ENCODE data around the gene MACF1. TPM values are rescaled to one million over a fixed set of nuclear protein-coding genes. Genes with fewer than 3 reads are reported as not detected.

Gene MACF1
- total and polyA plus RNA-seq, 4 donors = 23.3 to 216 (median 51.2) TPM

- TF ChIP-seq RXRA (IDR thresholded peaks at IDR 0.05) (peak in 1 of 2 donors; percentile 28), ATF3 (IDR thresholded peaks at IDR 0.05) (no peak), JUND (IDR thresholded peaks at IDR 0.05) (peak in 1 of 2 donors; percentile 42), FOXA1 (IDR thresholded peaks at IDR 0.05) (no peak), EGR1 (IDR thresholded peaks at IDR 0.05; ENCODE audit: low read depth in 2 of 2) (no peak), TAF1 (conservative IDR thresholded peaks at IDR 0.05) (no peak)
- TF ChIP-seq, protein P1, sequence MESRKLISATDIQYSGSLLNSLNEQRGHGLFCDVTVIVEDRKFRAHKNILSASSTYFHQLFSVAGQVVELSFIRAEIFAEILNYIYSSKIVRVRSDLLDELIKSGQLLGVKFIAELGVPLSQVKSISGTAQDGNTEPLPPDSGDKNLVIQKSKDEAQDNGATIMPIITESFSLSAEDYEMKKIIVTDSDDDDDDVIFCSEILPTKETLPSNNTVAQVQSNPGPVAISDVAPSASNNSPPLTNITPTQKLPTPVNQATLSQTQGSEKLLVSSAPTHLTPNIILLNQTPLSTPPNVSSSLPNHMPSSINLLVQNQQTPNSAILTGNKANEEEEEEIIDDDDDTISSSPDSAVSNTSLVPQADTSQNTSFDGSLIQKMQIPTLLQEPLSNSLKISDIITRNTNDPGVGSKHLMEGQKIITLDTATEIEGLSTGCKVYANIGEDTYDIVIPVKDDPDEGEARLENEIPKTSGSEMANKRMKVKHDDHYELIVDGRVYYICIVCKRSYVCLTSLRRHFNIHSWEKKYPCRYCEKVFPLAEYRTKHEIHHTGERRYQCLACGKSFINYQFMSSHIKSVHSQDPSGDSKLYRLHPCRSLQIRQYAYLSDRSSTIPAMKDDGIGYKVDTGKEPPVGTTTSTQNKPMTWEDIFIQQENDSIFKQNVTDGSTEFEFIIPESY (IDR thresholded peaks at IDR 0.05) = no peak
These were observed 63.7 kb downstream of the MACF1 start (continued) for GRCh38 chr1:39268112-39268581.

DNA sequence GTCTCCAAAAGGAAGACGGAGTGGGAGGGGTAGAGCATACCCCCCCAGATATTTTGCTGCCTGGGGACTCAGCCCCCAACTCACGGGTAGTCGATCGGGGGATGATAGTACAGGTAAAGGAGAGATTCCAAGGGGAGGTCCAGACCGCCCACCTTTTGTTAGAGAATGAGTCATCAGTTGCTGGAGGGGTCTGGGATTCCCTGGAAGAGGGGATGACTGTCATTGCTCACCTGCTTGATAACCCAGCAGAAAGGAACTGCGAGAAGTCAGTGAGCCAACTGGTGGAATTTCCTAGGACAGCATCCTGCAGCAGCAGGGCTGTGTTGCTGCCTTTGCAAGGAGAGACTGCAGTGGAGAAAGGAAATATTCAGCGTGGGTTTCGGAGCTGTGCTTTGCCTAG is 64.4 kb downstream of the MACF1 start:
- TF ChIP-seq FOXA2 (IDR thresholded peaks at IDR 0.05) = no peak
- no peak for TF ChIP-seq HNF4G (IDR thresholded peaks at IDR 0.05)
- TF ChIP-seq ATF3 (IDR thresholded peaks at IDR 0.05) = no peak
- no peak for TF ChIP-seq JUND (IDR thresholded peaks at IDR 0.05)
- TF ChIP-seq CTCF (IDR thresholded peaks at IDR 0.05; ENCODE audit: low read depth, low read length, missing input control) = no peak
- TF ChIP-seq SP1 (IDR thresholded peaks at IDR 0.05) = no peak
- TF ChIP-seq FOXA1 (IDR thresholded peaks at IDR 0.05) = no peak
- TF ChIP-seq YY1 (IDR thresholded peaks at IDR 0.05) = no peak
- TF ChIP-seq EGR1 (IDR thresholded peaks at IDR 0.05; ENCODE audit: low read depth in 2 of 2) = no peak
- no peak for TF ChIP-seq HNF4A (conservative IDR thresholded peaks at IDR 0.05)
- TF ChIP-seq, protein P1 (IDR thresholded peaks at IDR 0.05) = no peak
- no peak for TF ChIP-seq NR2F2 (IDR thresholded peaks at IDR 0.05)
- TF ChIP-seq RAD21 (IDR thresholded peaks at IDR 0.05) = no peak
- Histone ChIP-seq H3K27me3 (ENCODE audit: control insufficient read depth in 4 of 4, insufficient read depth in 4 of 4, low read length in 3 of 4) (no peaks in the 10 kb centered on the region), H3K9ac (ENCODE audit: low read depth in 1 of 2, low read length in 2 of 2) (no peak overlapping the region), H3K27ac (ENCODE audit: low read depth in 1 of 2, low read length in 2 of 2) (peak overlapping the region in 1 of 2 donors; percentile 55), H3K4me1 (ENCODE audit: control insufficient read depth in 4 of 4, insufficient read depth in 4 of 4, low read length in 3 of 4) (peaks cover 2 to 19% (median 15%) of the 10 kb centered on the region in 4 donors), H3K4me3 (ENCODE audit: low read depth in 1 of 3, low read length in 3 of 3) (no peak overlapping the region), H3K9me3 (ENCODE audit: control insufficient read depth in 4 of 4, low read length in 3 of 4) (no peaks in the 10 kb centered on the region), H3K36me3 (ENCODE audit: control insufficient read depth in 4 of 4, insufficient read depth in 3 of 4, low read depth in 1 of 4, low read length in 3 of 4) (no peaks in the 10 kb centered on the region)
- 84% methylated on average over 8 of the region's 8 CpGs for WGBS
- DNase-seq (ENCODE audit: low spot score) = no peak

- H3K27me3 ChIP-seq (ENCODE audit: control insufficient read depth in 4 of 4, insufficient read depth in 4 of 4, low read length in 3 of 4) = no peaks in the 10 kb centered on the region
- TF ChIP-seq EGR1 (IDR thresholded peaks at IDR 0.05; ENCODE audit: low read depth in 2 of 2) (no peak), REST (IDR thresholded peaks at IDR 0.05) (no peak), RAD21 (IDR thresholded peaks at IDR 0.05) (no peak), SP1 (IDR thresholded peaks at IDR 0.05) (no peak), TAF1 (conservative IDR thresholded peaks at IDR 0.05) (no peak), GABPA (IDR thresholded peaks at IDR 0.05 in 1 of 2, conservative IDR thresholded peaks at IDR 0.05 in 1 of 2) (no peak), HNF4G (IDR thresholded peaks at IDR 0.05) (no peak), CTCF (IDR thresholded peaks at IDR 0.05; ENCODE audit: low read depth, low read length, missing input control) (no peak), YY1 (IDR thresholded peaks at IDR 0.05) (no peak), HNF4A (conservative IDR thresholded peaks at IDR 0.05) (no peak)
- H3K36me3 ChIP-seq (ENCODE audit: control insufficient read depth in 4 of 4, insufficient read depth in 3 of 4, low read depth in 1 of 4, low read length in 3 of 4) = no peaks in the 10 kb centered on the region
- H3K4me1 ChIP-seq (ENCODE audit: control insufficient read depth in 4 of 4, insufficient read depth in 4 of 4, low read length in 3 of 4) = peaks cover 2 to 19% (median 15%) of the 10 kb centered on the region in 4 donors
- H3K4me3 ChIP-seq (ENCODE audit: low read depth in 1 of 3, low read length in 3 of 3) = no peak overlapping the region
- WGBS = 86% methylated on average over 2 of the region's 2 CpGs
- no peaks in the 10 kb centered on the region for H3K9me3 ChIP-seq (ENCODE audit: control insufficient read depth in 4 of 4, low read length in 3 of 4)
- H3K9ac ChIP-seq (ENCODE audit: low read depth in 1 of 2, low read length in 2 of 2) = no peak overlapping the region
- H3K27ac ChIP-seq (ENCODE audit: low read depth in 1 of 2, low read length in 2 of 2) = no peak overlapping the region
- DNase-seq (ENCODE audit: low spot score) = no peak
These were observed 64.9 kb downstream of the MACF1 start for GRCh38 chr1:39269349-39269748.
